Retinal pigment epithelial cell (primary cell): ENCODE measurements around the gene AIG1.

Source experiments
- DNase-seq: peaks from one replicate; pipeline ENCODE4 v3.0.0-alpha.2; 2010; ENCODE audit warnings: low read depth
- H3K4me3 ChIP-seq: 2 replicates; pipeline ENCODE4 v1.5.1; 2011; ENCODE audit warnings: mild to moderate bottlenecking, low read length, control low read depth, moderate library complexity
- CTCF ChIP-seq: conservative IDR thresholded peaks from 2 replicates; pipeline ENCODE4 v1.5.1; 2011; ENCODE audit warnings: low read depth, low read length, control low read depth, inconsistent platforms

AIG1 gene

GRCh38 chr6:143222310-143222709, 161.6 kb downstream of the AIG1 start:
- no peak for DNase-seq
- no peak overlapping the region for H3K4me3 ChIP-seq
- no peak for TF ChIP-seq CTCF

- no peak for DNase-seq
These were observed 162.1 kb downstream of the AIG1 start for GRCh38 chr6:143222801-143223231.

GRCh38 chr6:143223895-143224294, 163.2 kb downstream of the AIG1 start:
- no peak overlapping the region for H3K4me3 ChIP-seq
- TF ChIP-seq CTCF: no peak
- DNase-seq: peak; percentile 14

More at GRCh38 chr6:143222801-143223231, 162.1 kb downstream of the AIG1 start:
- no peak for TF ChIP-seq CTCF
- H3K4me3 ChIP-seq: no peak overlapping the region

GRCh38 chr6:143224516-143224915, 163.8 kb downstream of the AIG1 start:
- no peak overlapping the region for H3K4me3 ChIP-seq
- no peak for DNase-seq
- TF ChIP-seq CTCF: no peak

- DNase-seq: no peak
- no peak for TF ChIP-seq CTCF
- no peak overlapping the region for H3K4me3 ChIP-seq
These were observed 165.2 kb downstream of the AIG1 start for GRCh38 chr6:143225929-143226328.

- DNase-seq: no peak
- TF ChIP-seq CTCF: no peak
- H3K4me3 ChIP-seq: no peak overlapping the region
These were observed 167.0 kb downstream of the AIG1 start for GRCh38 chr6:143227675-143228074.

- no peak for DNase-seq
- TF ChIP-seq CTCF: no peak
- no peak overlapping the region for H3K4me3 ChIP-seq
These were observed 168.7 kb downstream of the AIG1 start for GRCh38 chr6:143229400-143229799.
